Right renal cortex interstitium (tissue), 3 donors: ENCODE measurements around the gene ITGB5. TPM values are rescaled to one million over a fixed set of nuclear protein-coding genes. Genes with fewer than 3 reads are reported as not detected.

Experiments
- DNase-seq, 3 donors: peaks; one replicate each; pipeline ENCODE4 v3.0.0-alpha.2; 2013; ENCODE audit warnings: low read depth in 3 of 3, low spot score in 2 of 3
- polyA plus RNA-seq, 3 donors: library from polyadenylated mRNA; unstranded; fragments of 120-200 nt; gene quantifications; one replicate each; pipeline ENCODE4 v1.2.1, GENCODE V29; 2013; ENCODE audit not compliant: insufficient read length in 3 of 3

ITGB5 gene
- polyA plus RNA-seq, 3 donors = 102 to 108 (median 108) TPM

GRCh38 chr3:124818398-124819091, 68.6 kb downstream of the ITGB5 start:
- no peak for DNase-seq

GRCh38 chr3:124817079-124817478, 70.1 kb downstream of the ITGB5 start:
- DNase-seq = no peak

- DNase-seq = no peak
Measured at GRCh38 chr3:124816206-124816605, 71.0 kb downstream of the ITGB5 start.

GRCh38 chr3:124815781-124816180, 71.4 kb downstream of the ITGB5 start:
- DNase-seq = no peak

- no peak for DNase-seq
Measured at GRCh38 chr3:124814620-124815421, 72.3 kb downstream of the ITGB5 start.

GRCh38 chr3:124813541-124813940, 73.6 kb downstream of the ITGB5 start:
- no peak for DNase-seq

- DNase-seq = no peak
Measured at GRCh38 chr3:124812291-124813265, 74.6 kb downstream of the ITGB5 start.

- DNase-seq = no peak
Measured at GRCh38 chr3:124811436-124811835, 75.7 kb downstream of the ITGB5 start.

- DNase-seq = no peak
Measured at GRCh38 chr3:124810970-124811369, 76.2 kb downstream of the ITGB5 start.

- DNase-seq = no peak
Measured at GRCh38 chr3:124809039-124809438, 78.1 kb downstream of the ITGB5 start.

- no peak for DNase-seq
Measured at GRCh38 chr3:124805671-124806070, 81.5 kb downstream of the ITGB5 start.

GRCh38 chr3:124804875-124805274, 82.3 kb downstream of the ITGB5 start:
- DNase-seq = no peak

- no peak for DNase-seq
Measured at GRCh38 chr3:124802702-124803101, 84.5 kb downstream of the ITGB5 start.

GRCh38 chr3:124802061-124802698, 85.0 kb downstream of the ITGB5 start:
- DNase-seq = no peak

- DNase-seq = no peak
Measured at GRCh38 chr3:124800511-124801258, 86.5 kb downstream of the ITGB5 start.

- DNase-seq = no peak
Measured at GRCh38 chr3:124800076-124800475, 87.1 kb downstream of the ITGB5 start.

- DNase-seq = no peak
Measured at GRCh38 chr3:124799676-124800075, 87.5 kb downstream of the ITGB5 start.

GRCh38 chr3:124797426-124797945, 89.7 kb downstream of the ITGB5 start:
- no peak for DNase-seq

- DNase-seq = no peak
Measured at GRCh38 chr3:124796477-124796876, 90.7 kb downstream of the ITGB5 start.
